SU-DHL-6 (cell line): ENCODE measurements around the gene RPL28.
"Not testable (repeated sequence)": the region's sequence is repeated elsewhere in the genome, so short reads cannot be mapped to it uniquely, and the experiment has no call there.

Experiments used
- H2AFZ ChIP-seq: fragments of 200-600 bp; sonication (generic); 2 replicates; pipeline ENCODE4 v1.6.1; 2014; ENCODE audit warnings: low read depth, mild to moderate bottlenecking, moderate library complexity, mixed read lengths, antibody characterized with exemption, low read length; ENCODE audit not compliant: severe bottlenecking
- H3F3A ChIP-seq: fragments of 200-600 bp; shearing (Covaris generic); 2 replicates; pipeline ENCODE4 v1.6.0; 2016; ENCODE audit warnings: antibody characterized with exemption, mild to moderate bottlenecking; ENCODE audit not compliant: insufficient read depth
- H3K27ac ChIP-seq: fragments of 200-600 bp; sonication (generic); 2 replicates; pipeline ENCODE4 v1.5.1; 2016; ENCODE audit warnings: low read depth, mild to moderate bottlenecking, low read length, moderate library complexity, mixed read lengths
- H3K27me3 ChIP-seq: fragments of 200-600 bp; sonication (generic), shearing (Covaris generic); 2 replicates; pipeline ENCODE4 v1.6.0; 2014; ENCODE audit warnings: mild to moderate bottlenecking, low read length
- H3K36me3 ChIP-seq: fragments of 200-600 bp; sonication (generic); 2 replicates; pipeline ENCODE4 v1.6.1; 2014; ENCODE audit warnings: mild to moderate bottlenecking, low read length, mixed read lengths
- H3K4me2 ChIP-seq: fragments of 300-600, 200-600 bp; shearing (Covaris generic), sonication (generic); 2 replicates; pipeline ENCODE4 v1.6.0; 2014; ENCODE audit warnings: low read length, low read depth, mild to moderate bottlenecking; ENCODE audit not compliant: poor library complexity, severe bottlenecking
- H3K4me3 ChIP-seq: fragments of 200-600 bp; sonication (generic); 2 replicates; pipeline ENCODE4 v1.5.1; 2014; ENCODE audit warnings: antibody characterized with exemption, low read length, mild to moderate bottlenecking, mixed read lengths; ENCODE audit not compliant: insufficient read depth, poor library complexity, severe bottlenecking
- H3K79me2 ChIP-seq: fragments of 200-600 bp; sonication (generic); 2 replicates; pipeline ENCODE4 v1.6.1; 2014; ENCODE audit warnings: mild to moderate bottlenecking, low read length, moderate library complexity; ENCODE audit not compliant: insufficient read depth
- H3K9ac ChIP-seq: fragments of 200-600 bp; sonication (generic); 2 replicates; pipeline ENCODE4 v1.7.0; 2014; ENCODE audit warnings: mild to moderate bottlenecking, low read length
- H3K9me2 ChIP-seq: fragments of 200-600 bp; sonication (generic); replicated peaks from 2 replicates; pipeline ENCODE4 v1.6.1; 2014; ENCODE audit warnings: low read length; ENCODE audit not compliant: insufficient read depth
- H3K9me3 ChIP-seq: fragments of 200-600 bp; sonication (generic); 2 replicates; pipeline ENCODE4 v1.6.1; 2014; ENCODE audit warnings: low read length, mixed read lengths; ENCODE audit not compliant: insufficient read depth
- H4K20me1 ChIP-seq: fragments of 200-600 bp; sonication (generic); 2 replicates; pipeline ENCODE4 v1.6.1; 2014; ENCODE audit warnings: low read depth, mild to moderate bottlenecking, antibody characterized with exemption, low read length, moderate library complexity, mixed read lengths
- CTCF ChIP-seq: fragments of 200-600 bp; sonication (generic); IDR thresholded peaks from one replicate; pipeline ENCODE4 v1.5.1; 2017; ENCODE audit warnings: antibody characterized with exemption, mild to moderate bottlenecking, low read length, moderate library complexity; ENCODE audit not compliant: insufficient read depth, poor library complexity, severe bottlenecking
- EZH2phosphoT487 ChIP-seq: fragments of 200-600 bp; sonication (generic), shearing (Covaris generic); conservative IDR thresholded peaks from 2 replicates; pipeline ENCODE4 v1.6.1; 2018; ENCODE audit warnings: mild to moderate bottlenecking, antibody characterized with exemption, low read length, moderate library complexity, mixed read lengths

Gene RPL28

GRCh38 chr19:55406826-55407549, 21.3 kb downstream of the RPL28 start:
- H3K4me2 ChIP-seq: peak overlapping the region; percentile 68
- H2AFZ ChIP-seq: no peak overlapping the region
- H3K9me2 ChIP-seq: no peaks in the 10 kb centered on the region
- H3K4me3 ChIP-seq: peak overlapping the region; percentile 95
- 0 out of 2 replicates have a peak, but pooled peaks cover 4% of the 10 kb centered on the region for H3K27me3 ChIP-seq
- peak overlapping the region; percentile 97 for H3K27ac ChIP-seq
- H3K9me3 ChIP-seq: no peaks in the 10 kb centered on the region
- peak overlapping the region; percentile 100 for H3K9ac ChIP-seq
- peaks cover 12% of the 10 kb centered on the region for H3F3A ChIP-seq
- peaks cover 22% of the 10 kb centered on the region for H3K79me2 ChIP-seq
- peaks cover 34% of the 10 kb centered on the region for H3K36me3 ChIP-seq
- H4K20me1 ChIP-seq: peaks cover 23% of the 10 kb centered on the region
- TF ChIP-seq CTCF (no peak), EZH2phosphoT487 (no peak)

GRCh38 chr19:55407550-55407799, 21.7 kb downstream of the RPL28 start, which contains the start of gene UBE2S:
TSS of gene UBE2S (minus strand) at chr19:55407788. CDS start at chr19:55407589, 199 bp downstream.
- H2AFZ ChIP-seq: peak within 1 kb of the TSS; percentile 49
- H3K9me3 ChIP-seq, H3F3A ChIP-seq, H3K9me2 ChIP-seq, H3K27me3 ChIP-seq: not testable (repeated sequence)
- H3K36me3 ChIP-seq: peaks cover 32% of the 10 kb centered on the region
- H3K27ac ChIP-seq: peak within 1 kb of the TSS; percentile 97
- peak within 1 kb of the TSS; percentile 100 for H3K9ac ChIP-seq
- H3K4me3 ChIP-seq: peak within 1 kb of the TSS; percentile 95
- H3K79me2 ChIP-seq: peaks cover 22% of the 10 kb centered on the region
- H3K4me2 ChIP-seq: peak within 1 kb of the TSS; percentile 68
- peaks cover 22% of the 10 kb centered on the region for H4K20me1 ChIP-seq

- H3K36me3 ChIP-seq: peaks cover 28% of the 10 kb centered on the region
- peaks cover 18% of the 10 kb centered on the region for H4K20me1 ChIP-seq
- H3F3A ChIP-seq: peaks cover 6% of the 10 kb centered on the region; the same call in 1 of the 2 replicates
- H3K4me3 ChIP-seq: peak overlapping the region; percentile 95
- no peaks in the 10 kb centered on the region for H3K9me2 ChIP-seq
- H3K27ac ChIP-seq: peak overlapping the region; percentile 97
- no peaks in the 10 kb centered on the region for H3K9me3 ChIP-seq
- H3K4me2 ChIP-seq: peak overlapping the region; percentile 68
- H3K27me3 ChIP-seq: 0 out of 2 replicates have a peak, but pooled peaks cover 4% of the 10 kb centered on the region
- peak overlapping the region; percentile 100 for H3K9ac ChIP-seq
- TF ChIP-seq EZH2phosphoT487: no peak
- no peak for TF ChIP-seq CTCF
- H2AFZ ChIP-seq: peak overlapping the region; percentile 49
- peaks cover 22% of the 10 kb centered on the region for H3K79me2 ChIP-seq
Measured at GRCh38 chr19:55407800-55408532, 22.2 kb downstream of the RPL28 start.

GRCh38 chr19:55408533-55408872, 22.8 kb downstream of the RPL28 start:
- Histone ChIP-seq H3F3A (peaks cover under 1% of the 10 kb centered on the region; the same call in 1 of the 2 replicates), H4K20me1 (peaks cover 15% of the 10 kb centered on the region), H3K36me3 (peaks cover 23% of the 10 kb centered on the region), H3K4me2 (peak overlapping the region; percentile 60), H3K9me2 (no peaks in the 10 kb centered on the region), H3K4me3 (peak overlapping the region; percentile 31), H3K27ac (peak overlapping the region; percentile 97), H3K79me2 (peaks cover 22% of the 10 kb centered on the region), H2AFZ (peak overlapping the region; percentile 49), H3K9ac (peak overlapping the region; percentile 23; the same call in 1 of the 2 replicates), H3K9me3 (no peaks in the 10 kb centered on the region), H3K27me3 (0 out of 2 replicates have a peak, but pooled peaks cover 4% of the 10 kb centered on the region)
- TF ChIP-seq EZH2phosphoT487 (no peak), CTCF (no peak)

GRCh38 chr19:55409179-55409578, 23.4 kb downstream of the RPL28 start:
- not testable (repeated sequence) for H3K9me3 ChIP-seq, H3K9ac ChIP-seq, H3K4me3 ChIP-seq, H3F3A ChIP-seq, H2AFZ ChIP-seq, H3K27me3 ChIP-seq, H3K9me2 ChIP-seq, H3K4me2 ChIP-seq, H3K27ac ChIP-seq
- peaks cover 12% of the 10 kb centered on the region for H4K20me1 ChIP-seq
- peaks cover 19% of the 10 kb centered on the region for H3K36me3 ChIP-seq
- peaks cover 22% of the 10 kb centered on the region for H3K79me2 ChIP-seq
